HG02870 (cell line): ENCODE measurements around the gene RAD54L.

Experiments
- ATAC-seq: cut with Tn5 transposase; IDR thresholded peaks from one replicate; pipeline ENCODE4 v1.9.1; 2021; ENCODE audit warnings: mild to moderate bottlenecking, moderate library complexity; ENCODE audit not compliant: unreplicated experiment

RAD54L gene

DNA sequence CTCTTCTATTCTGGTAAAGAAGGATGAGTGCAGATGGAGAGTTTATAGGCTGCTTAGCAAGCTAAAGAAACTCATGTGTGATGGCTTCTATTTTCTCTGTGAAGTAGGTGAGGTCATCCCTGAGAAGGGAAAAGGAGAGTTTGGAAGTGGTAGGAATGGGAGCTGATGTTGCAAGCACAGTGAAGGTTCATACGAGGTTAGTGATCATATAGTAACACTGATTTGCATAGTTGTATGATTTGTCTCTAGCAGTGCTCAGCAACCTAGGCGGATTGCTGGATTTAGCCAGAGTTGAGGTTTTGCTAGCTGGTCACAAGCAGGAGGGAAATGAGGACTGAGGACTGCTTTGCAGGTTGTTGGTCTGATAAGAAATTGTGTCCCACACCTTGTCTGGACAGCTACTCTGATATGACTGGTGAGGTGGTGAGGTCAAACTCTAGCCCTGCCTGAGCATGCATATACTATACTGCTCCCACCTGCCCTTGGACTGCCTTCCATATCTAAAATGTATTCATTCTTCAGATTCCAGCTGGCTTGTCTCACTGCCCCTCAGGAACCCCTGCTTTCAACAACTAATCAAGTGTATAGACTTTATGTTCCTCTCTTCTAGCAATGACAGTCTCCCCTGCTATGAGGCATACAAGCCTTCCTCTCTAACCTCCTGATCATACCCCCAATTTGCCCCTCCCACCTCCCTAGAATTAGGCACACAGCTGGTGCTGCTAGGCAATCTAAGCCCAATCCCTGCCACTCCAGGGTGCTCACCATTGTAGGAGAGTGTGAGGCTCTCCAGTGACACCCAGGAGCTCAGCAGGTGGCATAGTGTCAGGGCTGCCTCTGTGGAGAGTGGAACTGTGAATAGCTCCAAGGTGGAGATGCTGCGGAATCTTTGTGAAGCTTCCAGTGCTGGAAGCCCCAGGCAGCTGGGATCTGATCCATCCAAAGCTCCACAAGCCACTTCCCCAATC, 37.3 kb downstream of the RAD54L start:
- ATAC-seq: no peak

DNA sequence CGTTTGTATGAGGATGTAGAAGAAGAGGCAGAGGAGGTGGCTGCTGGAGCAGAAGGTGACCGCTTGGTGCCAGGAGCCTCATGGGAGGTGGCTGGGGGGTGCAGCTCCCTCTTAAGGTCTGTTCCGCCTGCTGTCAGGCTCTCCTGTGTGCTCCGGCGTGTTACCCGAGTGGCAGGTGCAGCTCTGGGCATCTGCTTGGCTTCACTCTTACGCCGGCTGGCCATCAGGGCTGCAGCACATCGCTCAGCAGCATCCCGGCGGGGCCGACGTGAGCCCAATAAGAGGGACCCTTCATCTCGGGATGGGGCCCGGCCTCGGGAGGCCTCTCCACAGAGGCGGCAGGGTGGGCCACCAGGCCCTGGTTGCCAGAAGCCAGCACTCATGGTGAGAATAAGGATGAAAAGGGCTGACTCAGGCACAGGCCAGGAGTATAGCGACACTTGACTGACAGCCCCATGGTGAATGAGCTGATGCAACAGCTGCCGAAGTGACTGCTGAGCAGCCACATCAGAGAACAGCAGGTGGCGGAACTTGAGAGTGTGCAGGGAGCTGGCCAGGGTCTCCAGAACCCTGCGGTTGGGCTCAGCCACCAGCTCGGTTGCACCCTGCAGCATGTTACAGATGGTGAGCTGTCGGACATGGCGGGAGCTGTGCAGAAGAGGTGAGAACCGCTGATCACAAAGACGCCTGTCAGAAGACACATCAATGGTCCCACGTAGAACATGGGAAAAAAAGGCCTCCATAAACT, 38.3 kb downstream of the RAD54L start:
- no peak for ATAC-seq

GRCh38 chr1:46288485-46289133, 41.0 kb downstream of the RAD54L start:
- no peak for ATAC-seq

GRCh38 chr1:46289134-46289494, 41.6 kb downstream of the RAD54L start:
- no peak for ATAC-seq

GRCh38 chr1:46289976-46290375, 42.4 kb downstream of the RAD54L start:
- no peak for ATAC-seq

- ATAC-seq: no peak
Measured at GRCh38 chr1:46295306-46295705, 47.7 kb downstream of the RAD54L start.

- ATAC-seq: no peak
Measured at GRCh38 chr1:46298387-46298786, 50.8 kb downstream of the RAD54L start.

GRCh38 chr1:46300673-46301405, 53.3 kb downstream of the RAD54L start:
- ATAC-seq: no peak

- ATAC-seq: no peak
Measured at GRCh38 chr1:46301406-46301807, 53.8 kb downstream of the RAD54L start.

DNA sequence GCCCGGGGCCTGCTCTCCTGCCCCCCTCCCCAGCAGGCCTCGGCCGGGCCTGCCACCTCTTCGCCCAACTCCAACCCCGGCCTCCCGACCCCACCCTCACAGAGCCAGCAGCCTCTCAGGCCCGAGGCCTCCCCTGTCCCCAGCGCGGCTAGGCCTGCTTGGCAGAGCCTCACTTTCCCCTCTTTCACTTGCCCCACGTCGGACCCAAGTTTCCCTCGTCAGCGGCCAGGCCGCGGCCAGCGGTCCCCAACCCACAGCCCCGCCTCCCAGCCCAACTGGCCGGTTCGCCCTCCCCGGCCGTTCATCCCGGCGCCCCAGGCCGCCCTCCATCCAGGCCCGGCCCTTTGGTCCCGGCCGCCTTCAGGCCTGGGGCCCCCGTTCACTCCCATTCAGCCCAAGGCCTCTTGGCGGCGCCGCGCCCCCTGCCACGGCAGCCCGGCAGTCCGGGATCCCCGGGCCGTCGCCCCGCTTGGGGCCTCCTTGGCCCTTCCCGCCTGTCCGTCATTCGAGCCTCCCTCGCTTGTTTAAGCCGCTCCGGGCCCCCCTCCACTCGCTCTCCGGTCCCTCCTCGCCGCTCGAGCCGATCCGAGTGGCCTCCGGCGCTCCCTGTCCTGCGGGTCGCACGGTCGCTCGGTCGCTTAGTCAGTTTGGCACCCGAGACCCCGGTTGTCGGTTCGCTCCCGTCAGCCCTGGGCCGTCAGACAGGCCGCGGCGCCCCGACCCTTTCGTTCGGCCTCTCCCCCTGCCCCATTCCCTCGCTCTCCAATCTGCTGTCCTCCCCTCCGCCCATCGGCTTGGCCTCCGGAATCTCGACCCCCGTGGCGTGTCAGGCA, 54.5 kb downstream of the RAD54L start:
- no peak for ATAC-seq

- peak; percentile 5 for ATAC-seq
Measured at GRCh38 chr1:46302641-46303037, 55.1 kb downstream of the RAD54L start.

DNA sequence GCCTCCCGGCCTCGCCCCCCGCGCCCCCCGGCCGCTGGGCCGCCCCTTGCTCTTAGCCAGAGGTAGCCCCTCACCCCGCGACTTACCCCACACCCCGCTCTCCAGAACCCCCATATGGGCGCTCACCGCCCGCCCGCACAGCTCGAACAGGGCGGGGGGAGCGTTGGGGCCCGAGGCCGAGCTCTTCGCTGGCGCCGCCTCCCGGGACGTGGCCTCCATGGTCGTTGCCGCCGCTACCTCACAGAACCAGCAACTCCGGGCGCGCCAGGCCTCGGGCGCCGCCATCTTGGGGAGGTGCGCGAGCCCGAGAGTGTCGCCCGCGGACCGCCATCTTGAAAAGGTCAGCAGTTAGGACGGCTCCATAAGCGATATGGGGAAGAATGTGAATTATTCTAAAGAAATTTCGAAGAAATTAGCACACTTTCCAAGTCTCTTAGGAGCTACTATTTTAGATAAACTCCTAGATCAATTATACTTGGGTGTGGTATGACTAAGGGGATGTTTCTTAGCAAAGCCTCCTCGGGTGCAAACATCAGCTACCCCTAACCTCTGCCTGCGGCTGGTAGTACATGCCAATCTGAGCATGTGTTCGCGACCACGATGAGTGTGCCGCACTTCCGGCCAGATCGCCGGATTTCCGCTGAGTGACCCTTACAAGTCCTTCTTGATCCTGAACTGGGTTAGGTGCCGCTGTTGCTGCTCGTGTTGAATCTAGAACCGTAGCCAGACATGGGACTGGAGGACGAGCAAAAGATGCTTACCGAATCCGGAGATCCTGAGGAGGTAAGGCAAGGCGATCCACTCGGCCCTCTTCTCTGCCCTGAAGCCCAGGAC, 55.7 kb downstream of the RAD54L start, which contains the start of the genes LRRC41 and UQCRH:
Gene LRRC41, minus strand, starts transcription at position 579 of the 834 bp plus-strand sequence. Its CDS starts 294 bp downstream, at position 285.
Gene UQCRH, plus strand, starts transcription at position 661 of the 834 bp plus-strand sequence. Its CDS starts 69 bp downstream, at position 730.
- peak; percentile 69 for ATAC-seq

- no peak for ATAC-seq
Measured at GRCh38 chr1:46303872-46304326, 56.3 kb downstream of the RAD54L start.

DNA sequence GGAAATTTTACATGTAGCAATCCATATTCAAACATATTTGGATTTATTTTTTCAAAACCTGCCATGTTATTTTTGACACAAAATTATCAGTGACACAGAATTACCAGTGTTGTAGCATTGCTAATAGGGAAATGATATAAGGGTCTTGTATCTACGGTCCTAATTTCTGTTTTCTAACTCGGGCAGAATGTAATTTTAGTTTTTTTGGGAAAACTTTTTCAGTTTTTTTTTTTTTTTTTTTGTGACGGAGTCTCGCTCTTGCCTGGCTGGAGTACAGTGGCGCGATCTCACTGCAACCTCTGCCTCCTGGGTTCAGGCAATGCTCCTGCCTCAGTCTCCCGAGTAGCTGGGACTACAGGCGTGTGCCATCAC, 58.6 kb downstream of the RAD54L start:
- no peak for ATAC-seq

GRCh38 chr1:46309401-46310159, 62.0 kb downstream of the RAD54L start:
- ATAC-seq: no peak

DNA sequence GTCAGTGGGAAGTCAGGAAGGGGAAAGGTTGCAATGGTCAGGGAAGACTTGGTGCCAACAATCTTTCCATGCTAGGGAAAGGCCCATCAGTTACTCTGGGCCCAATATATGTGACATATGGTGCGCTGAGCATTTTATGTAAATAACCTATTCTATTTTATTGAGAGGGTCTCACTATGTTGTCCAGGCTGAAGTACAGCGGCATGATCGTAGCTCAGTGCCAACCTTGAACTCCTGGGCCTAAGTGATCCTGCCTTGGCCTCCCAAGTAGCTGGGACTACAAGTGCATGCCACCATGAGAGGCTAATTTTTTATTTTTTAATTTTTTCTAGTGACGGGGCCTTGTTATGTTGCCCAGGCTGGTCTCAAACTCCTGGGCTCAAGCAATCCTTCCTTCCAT, 62.8 kb downstream of the RAD54L start:
- ATAC-seq: no peak

DNA sequence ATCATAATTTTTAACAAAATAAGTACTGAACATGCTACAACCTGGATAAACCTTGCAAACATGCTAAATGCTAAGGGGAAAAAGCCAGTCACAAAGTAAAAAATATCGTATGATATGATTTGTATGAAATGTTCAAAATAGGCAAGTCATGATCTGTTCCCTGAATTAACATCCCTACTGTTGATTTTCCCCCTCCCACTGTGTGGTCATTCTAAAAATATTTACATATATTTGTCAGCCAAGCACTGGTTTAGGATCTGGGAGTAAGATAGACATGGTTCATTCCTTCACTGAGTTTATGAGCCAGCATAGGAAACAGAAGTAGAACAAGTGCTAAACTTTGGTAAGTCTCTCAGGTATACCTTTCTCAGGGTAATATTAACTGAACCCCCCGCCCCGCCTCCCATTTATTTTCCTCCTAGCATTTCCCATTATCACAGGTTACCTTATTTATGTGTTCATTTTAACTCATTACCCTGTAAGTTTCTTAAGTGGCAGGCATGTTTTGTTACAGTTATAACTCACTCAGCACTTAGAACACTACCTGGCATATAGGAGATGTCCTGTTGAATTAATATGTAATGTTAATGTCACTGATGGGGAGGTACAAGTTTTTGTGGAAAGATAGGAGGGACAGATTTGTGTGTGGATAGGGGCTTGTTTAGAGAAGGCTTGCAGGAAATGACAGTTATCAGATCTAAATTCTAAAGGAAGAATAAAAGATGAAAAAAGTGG, 68.3 kb downstream of the RAD54L start:
- no peak for ATAC-seq
